OCI-LY1 (cell line): ENCODE data around the gene NAV1.

ENCODE experiments used
- EZH2 ChIP-seq: fragments of 200-600 bp; sonication (generic), shearing (Covaris generic); IDR thresholded peaks from 2 replicates; pipeline ENCODE4 v1.8.0; 2017; ENCODE audit warnings: borderline replicate concordance, mixed run types, mild to moderate bottlenecking, antibody characterized with exemption, low read length, moderate library complexity, mixed read lengths
- TF ChIP-seq, protein P1 (sequence below): fragments of 200-600 bp; sonication (generic), shearing (Covaris generic); IDR thresholded peaks from 2 replicates; pipeline ENCODE4 v1.5.1; 2017; ENCODE audit warnings: mild to moderate bottlenecking, antibody characterized with exemption, low read length, moderate library complexity, mixed read lengths

DNA sequence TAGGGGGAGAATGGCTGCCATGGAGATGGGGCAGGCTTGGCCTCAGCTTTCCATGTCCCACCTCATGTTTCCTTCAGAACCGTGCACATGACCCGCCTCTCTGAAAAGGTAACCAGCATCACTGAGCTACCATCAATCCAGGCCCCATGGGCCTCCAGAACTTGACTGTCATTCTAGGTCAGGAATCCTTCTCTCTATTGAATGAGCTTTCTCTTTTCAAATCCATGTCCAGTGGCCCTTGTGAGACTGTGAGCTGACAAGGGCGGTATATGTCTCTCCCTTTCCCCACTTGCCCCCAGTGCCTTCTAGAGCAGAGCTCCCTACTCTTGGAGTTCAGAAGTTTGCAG lies 36.4 kb upstream of the NAV1 start:
- TF ChIP-seq, protein P1, sequence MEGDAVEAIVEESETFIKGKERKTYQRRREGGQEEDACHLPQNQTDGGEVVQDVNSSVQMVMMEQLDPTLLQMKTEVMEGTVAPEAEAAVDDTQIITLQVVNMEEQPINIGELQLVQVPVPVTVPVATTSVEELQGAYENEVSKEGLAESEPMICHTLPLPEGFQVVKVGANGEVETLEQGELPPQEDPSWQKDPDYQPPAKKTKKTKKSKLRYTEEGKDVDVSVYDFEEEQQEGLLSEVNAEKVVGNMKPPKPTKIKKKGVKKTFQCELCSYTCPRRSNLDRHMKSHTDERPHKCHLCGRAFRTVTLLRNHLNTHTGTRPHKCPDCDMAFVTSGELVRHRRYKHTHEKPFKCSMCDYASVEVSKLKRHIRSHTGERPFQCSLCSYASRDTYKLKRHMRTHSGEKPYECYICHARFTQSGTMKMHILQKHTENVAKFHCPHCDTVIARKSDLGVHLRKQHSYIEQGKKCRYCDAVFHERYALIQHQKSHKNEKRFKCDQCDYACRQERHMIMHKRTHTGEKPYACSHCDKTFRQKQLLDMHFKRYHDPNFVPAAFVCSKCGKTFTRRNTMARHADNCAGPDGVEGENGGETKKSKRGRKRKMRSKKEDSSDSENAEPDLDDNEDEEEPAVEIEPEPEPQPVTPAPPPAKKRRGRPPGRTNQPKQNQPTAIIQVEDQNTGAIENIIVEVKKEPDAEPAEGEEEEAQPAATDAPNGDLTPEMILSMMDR, result no peak
- TF ChIP-seq EZH2, result no peak
